ENCODE measurements around the gene RNF32. TPM values are rescaled to one million over a fixed set of nuclear protein-coding genes. Genes with fewer than 3 reads are reported as not detected.

Gene RNF32
- total RNA-seq, 1 experiment from 2014 or later = 3.5 TPM

DNA sequence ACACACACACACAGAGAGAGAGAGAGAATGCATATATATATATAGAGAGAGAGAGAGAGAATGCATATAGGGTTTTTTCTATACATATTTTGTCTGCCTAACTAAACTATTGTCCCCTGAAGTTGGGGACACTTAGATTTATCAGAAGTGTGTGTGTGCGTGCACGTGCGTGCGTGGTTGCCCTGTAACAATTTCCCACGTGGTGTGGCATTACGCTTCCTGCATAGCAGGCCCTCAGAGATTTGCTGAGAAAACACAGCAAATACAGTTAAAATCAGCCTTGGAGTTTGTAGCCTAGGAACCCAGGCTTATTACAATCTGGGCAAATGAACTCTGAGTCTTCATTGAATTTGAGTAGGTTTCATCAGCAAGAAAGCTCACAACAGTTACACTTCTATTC is 14.7 kb downstream of the RNF32 start:
- no peaks in the 10 kb centered on the region for H3K36me3 ChIP-seq (ENCODE audit: control insufficient read depth, insufficient read depth, low read length)
- no peak overlapping the region for H3K27ac ChIP-seq (ENCODE audit: low read length)
- H3K9me3 ChIP-seq (ENCODE audit: control insufficient read depth, insufficient read depth, low read depth, low read length) = no peaks in the 10 kb centered on the region
- intact Hi-C loops (cut with micrococcal nuclease; ENCODE audit: unreplicated experiment) (loop anchor here (10.0 kb wide), 1 partner anchor 110 kb away; no protein-coding TSS in a partner anchor), in situ Hi-C loops (cut with HindIII; ENCODE audit: low pct_unique_long_range_greater_than_20kb, low sequenced_read_pairs) (no loop called here)
- no TSS peak for BruUV-seq (replicated peaks)
- H3K4me3 ChIP-seq (ENCODE audit: low read depth in 2 of 2, low read length in 2 of 2) = no peak overlapping the region
- no peaks in the 10 kb centered on the region for H3K4me1 ChIP-seq (ENCODE audit: control insufficient read depth, insufficient read depth, low read length)
- CTCF ChIA-PET = no interaction called here
- POLR2A ChIA-PET = no interaction called here
- no peaks in the 10 kb centered on the region for H3K27me3 ChIP-seq (ENCODE audit: control insufficient read depth, insufficient read depth, low read length)
- DNase-seq (ENCODE audit: low read depth, low spot score) (no peak), ATAC-seq (no peak)
- TF ChIP-seq POLR2AphosphoS5 (IDR thresholded peaks at IDR 0.05; ENCODE audit: low read depth, low read length) (no peak), SIN3A (IDR thresholded peaks at IDR 0.05; ENCODE audit: borderline replicate concordance, insufficient read depth, low read depth, low read length) (no peak), CTCF (IDR thresholded peaks at IDR 0.05) (no peak), TCF7L2 (IDR thresholded peaks at IDR 0.05; ENCODE audit: low read depth, low read length) (no peak)
- TF ChIP-seq, protein P1, sequence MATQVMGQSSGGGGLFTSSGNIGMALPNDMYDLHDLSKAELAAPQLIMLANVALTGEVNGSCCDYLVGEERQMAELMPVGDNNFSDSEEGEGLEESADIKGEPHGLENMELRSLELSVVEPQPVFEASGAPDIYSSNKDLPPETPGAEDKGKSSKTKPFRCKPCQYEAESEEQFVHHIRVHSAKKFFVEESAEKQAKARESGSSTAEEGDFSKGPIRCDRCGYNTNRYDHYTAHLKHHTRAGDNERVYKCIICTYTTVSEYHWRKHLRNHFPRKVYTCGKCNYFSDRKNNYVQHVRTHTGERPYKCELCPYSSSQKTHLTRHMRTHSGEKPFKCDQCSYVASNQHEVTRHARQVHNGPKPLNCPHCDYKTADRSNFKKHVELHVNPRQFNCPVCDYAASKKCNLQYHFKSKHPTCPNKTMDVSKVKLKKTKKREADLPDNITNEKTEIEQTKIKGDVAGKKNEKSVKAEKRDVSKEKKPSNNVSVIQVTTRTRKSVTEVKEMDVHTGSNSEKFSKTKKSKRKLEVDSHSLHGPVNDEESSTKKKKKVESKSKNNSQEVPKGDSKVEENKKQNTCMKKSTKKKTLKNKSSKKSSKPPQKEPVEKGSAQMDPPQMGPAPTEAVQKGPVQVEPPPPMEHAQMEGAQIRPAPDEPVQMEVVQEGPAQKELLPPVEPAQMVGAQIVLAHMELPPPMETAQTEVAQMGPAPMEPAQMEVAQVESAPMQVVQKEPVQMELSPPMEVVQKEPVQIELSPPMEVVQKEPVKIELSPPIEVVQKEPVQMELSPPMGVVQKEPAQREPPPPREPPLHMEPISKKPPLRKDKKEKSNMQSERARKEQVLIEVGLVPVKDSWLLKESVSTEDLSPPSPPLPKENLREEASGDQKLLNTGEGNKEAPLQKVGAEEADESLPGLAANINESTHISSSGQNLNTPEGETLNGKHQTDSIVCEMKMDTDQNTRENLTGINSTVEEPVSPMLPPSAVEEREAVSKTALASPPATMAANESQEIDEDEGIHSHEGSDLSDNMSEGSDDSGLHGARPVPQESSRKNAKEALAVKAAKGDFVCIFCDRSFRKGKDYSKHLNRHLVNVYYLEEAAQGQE (IDR thresholded peaks at IDR 0.05; ENCODE audit: insufficient read depth in 1 of 2, low read depth in 2 of 2, low read length in 1 of 2) = no peak

DNA sequence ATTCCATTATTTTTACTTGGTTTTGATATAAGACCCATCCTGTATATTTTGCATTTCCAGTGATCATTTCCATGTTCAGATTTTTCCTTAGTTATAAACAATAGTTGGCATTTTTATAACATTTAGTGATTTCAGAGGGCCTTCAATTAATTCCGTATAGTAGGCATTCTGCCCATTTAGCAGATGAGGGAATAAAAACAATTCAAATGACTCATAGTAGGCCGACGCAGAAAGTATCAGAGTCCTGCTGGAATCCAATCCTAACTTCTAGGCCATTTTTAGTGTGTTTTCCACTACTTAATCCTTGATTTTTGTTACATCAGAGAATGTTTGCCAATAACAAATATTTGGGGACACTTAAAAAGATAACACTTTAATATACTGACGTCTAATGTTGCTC is 15.4 kb downstream of the RNF32 start:
- ATAC-seq (no peak), DNase-seq (ENCODE audit: low read depth, low spot score) (no peak)
- no peaks in the 10 kb centered on the region for H3K36me3 ChIP-seq (ENCODE audit: control insufficient read depth, insufficient read depth, low read length)
- intact Hi-C loops (cut with micrococcal nuclease; ENCODE audit: unreplicated experiment) = loop anchor here (10.0 kb wide), 1 partner anchor 109 kb away; no protein-coding TSS in a partner anchor
- H3K4me1 ChIP-seq (ENCODE audit: control insufficient read depth, insufficient read depth, low read length) = no peaks in the 10 kb centered on the region
- ChIA-PET POLR2A (no interaction called here), CTCF (no interaction called here)
- no peaks in the 10 kb centered on the region for H3K9me3 ChIP-seq (ENCODE audit: control insufficient read depth, insufficient read depth, low read depth, low read length)
- H3K27me3 ChIP-seq (ENCODE audit: control insufficient read depth, insufficient read depth, low read length) = no peaks in the 10 kb centered on the region
- no peak overlapping the region for H3K27ac ChIP-seq (ENCODE audit: low read length)
- H3K4me3 ChIP-seq (ENCODE audit: low read depth in 2 of 2, low read length in 2 of 2) = no peak overlapping the region
- in situ Hi-C loops (cut with HindIII; ENCODE audit: low pct_unique_long_range_greater_than_20kb, low sequenced_read_pairs) = no loop called here
- BruUV-seq (replicated peaks) = no TSS peak
- no peak for TF ChIP-seq TCF7L2 (IDR thresholded peaks at IDR 0.05; ENCODE audit: low read depth, low read length)
- TF ChIP-seq CTCF (IDR thresholded peaks at IDR 0.05) = no peak
- TF ChIP-seq POLR2AphosphoS5 (IDR thresholded peaks at IDR 0.05; ENCODE audit: low read depth, low read length) = no peak
- TF ChIP-seq, protein P1 (IDR thresholded peaks at IDR 0.05; ENCODE audit: insufficient read depth in 1 of 2, low read depth in 2 of 2, low read length in 1 of 2) = no peak
- TF ChIP-seq SIN3A (IDR thresholded peaks at IDR 0.05; ENCODE audit: borderline replicate concordance, insufficient read depth, low read depth, low read length) = no peak
